Endothelial cell of umbilical vein (primary cell): Measurements from ENCODE around the gene CACNA1B. TPM values are rescaled to one million over a fixed set of nuclear protein-coding genes. Genes with fewer than 3 reads are reported as not detected.

Source experiments
- BruUV-seq: library from RNA; stranded (reverse); fragments of 400-500 nt; replicated peaks from 2 replicates; lab custom pipeline; 2021; lab: Mats Ljungman, UMichigan
- CTCF ChIA-PET: fragments of 300-600, 350-600 bp; sonication (Branson Sonifier 250); formaldehyde crosslinking; loops from one replicate; lab custom pipeline; 2021; ENCODE audit warnings: antibody characterized with exemption, inconsistent platforms; lab: Charles Lee
- POLR2A ChIA-PET: fragments of 300-600, 350-600 bp; sonication (Branson Sonifier 250); formaldehyde crosslinking; loops from one replicate; lab custom pipeline; 2021; ENCODE audit warnings: antibody characterized with exemption, inconsistent platforms; lab: Charles Lee
- DNase-seq: peaks from one replicate; pipeline ENCODE4 v3.0.0-alpha.2; 2011; ENCODE audit warnings: low read depth, low spot score
- FAIRE-seq: peaks from 2 replicates; lab custom pipeline; 2011; peaks lifted over from hg19 to GRCh38; lab: Jason Lieb, UNC
- H2AFZ ChIP-seq: 2 replicates; pipeline ENCODE4 v1.6.0; 2012; ENCODE audit warnings: low read depth, low read length, control low read depth, inconsistent platforms
- H3K27ac ChIP-seq: 2 replicates; pipeline ENCODE4 v1.5.1; 2011; ENCODE audit warnings: low read depth, mild to moderate bottlenecking, control low read depth, low read length, moderate library complexity; ENCODE audit not compliant: insufficient read depth
- H3K27me3 ChIP-seq, 2 experiments: 2 replicates each; pipeline versions ENCODE4 v1.6.0 to v1.6.1; 2011; ENCODE audit warnings: low read length in 2 of 2, mixed read lengths in 1 of 2; ENCODE audit not compliant: control insufficient read depth in 2 of 2, insufficient read depth in 2 of 2
- H3K36me3 ChIP-seq, 2 experiments: 2 replicates in 1 of 2; 3 replicates in 1 of 2; pipeline ENCODE4 v1.5.1; 2011; ENCODE audit warnings: low read length in 2 of 2, mild to moderate bottlenecking in 1 of 2, moderate library complexity in 1 of 2; ENCODE audit not compliant: control insufficient read depth in 2 of 2, insufficient read depth in 2 of 2; ENCODE audit errors: extremely low read depth in 1 of 2
- H3K4me1 ChIP-seq: 3 replicates; pipeline ENCODE4 v1.5.1; 2011; ENCODE audit warnings: mild to moderate bottlenecking, low read length; ENCODE audit not compliant: control insufficient read depth, insufficient read depth; ENCODE audit errors: extremely low read depth
- H3K4me2 ChIP-seq: 2 replicates; pipeline ENCODE4 v1.6.1; 2011; ENCODE audit warnings: low read length, control low read depth, mixed read lengths; ENCODE audit not compliant: insufficient read depth
- H3K4me3 ChIP-seq, 3 experiments: fragments of 200-600 bp in 1 of 3; sonication (generic), shearing (Covaris generic) in 1 of 3; replicated peaks in 1 of 3; 2 replicates each; pipeline ENCODE4 v1.5.1; 2011 to 2016; ENCODE audit warnings: control low read depth in 3 of 3, low read length in 3 of 3, mild to moderate bottlenecking in 2 of 3, inconsistent platforms in 1 of 3, low read depth in 1 of 3, moderate library complexity in 1 of 3; ENCODE audit not compliant: insufficient read depth in 1 of 3
- H3K79me2 ChIP-seq: 2 replicates; pipeline ENCODE4 v1.6.0; 2012; ENCODE audit warnings: low read length, inconsistent platforms; ENCODE audit not compliant: control insufficient read depth, insufficient read depth
- H3K9ac ChIP-seq: replicated peaks from 2 replicates; pipeline ENCODE3; 2011; ENCODE audit warnings: low read length, control low read depth; ENCODE audit not compliant: insufficient read depth; ENCODE audit errors: extremely low read depth
- H3K9me1 ChIP-seq: replicated peaks from 3 replicates; pipeline ENCODE4 v1.6.0; 2011; ENCODE audit warnings: mild to moderate bottlenecking, low read length; ENCODE audit not compliant: control insufficient read depth, insufficient read depth; ENCODE audit errors: extremely low read depth
- H3K9me3 ChIP-seq: replicated peaks from 2 replicates; pipeline ENCODE4 v1.5.1; 2012; ENCODE audit warnings: low read length, inconsistent platforms; ENCODE audit not compliant: control insufficient read depth, insufficient read depth
- H4K20me1 ChIP-seq: replicated peaks from 2 replicates; pipeline ENCODE3; 2011; ENCODE audit warnings: mild to moderate bottlenecking, low read length; ENCODE audit not compliant: control insufficient read depth, insufficient read depth; ENCODE audit errors: extremely low read depth
- EZH2 ChIP-seq: IDR thresholded peaks from 2 replicates; pipeline ENCODE4 v1.6.1; 2012; ENCODE audit warnings: borderline replicate concordance, low read depth, mild to moderate bottlenecking, moderate library complexity, low read length, inconsistent platforms; ENCODE audit not compliant: severe bottlenecking
- GATA2 ChIP-seq: IDR thresholded peaks from 2 replicates; pipeline ENCODE4 v1.7.0; 2011; ENCODE audit warnings: low read depth, mild to moderate bottlenecking, moderate library complexity, mixed read lengths, low read length; ENCODE audit not compliant: insufficient read length, insufficient read depth
- MAX ChIP-seq: IDR thresholded peaks from 2 replicates; pipeline ENCODE4 v1.6.1; 2011; ENCODE audit not compliant: insufficient read depth, insufficient read length
- dilution Hi-C: fragments of 300-500 bp; cut with MboI; formaldehyde crosslinking; loops from one replicate; pipeline ENCODE4 v1.15.0; 2019; ENCODE audit warnings: low sequenced_read_pairs; ENCODE audit not compliant: extremely low pct_ligation_motif_present
- intact Hi-C: fragments of 100-400 bp; cut with micrococcal nuclease; formaldehyde crosslinking; loops from one replicate; pipeline ENCODE4 v1.10.0; 2022
- polyA plus RNA-seq, 4 experiments: library from polyadenylated mRNA; depleted of rRNA in 3 of 4; stranded (reverse) in 3 of 4; unstranded in 1 of 4; fragments of >200 nt; gene quantifications; 2 replicates each; pipeline versions ENCODE4 v1.2.1 to v1.2.3, GENCODE V29; 2011 to 2012; ENCODE audit warnings: missing spikeins in 1 of 4
- total RNA-seq: library from RNA; stranded (reverse); gene quantifications from 2 replicates; pipeline ENCODE4 v1.2.3, GENCODE V29; 2021

CACNA1B gene
- total and polyA plus RNA-seq, 2 donors (not counting 3 experiments of a cell fraction or from before 2014, with no cell fraction given) = 0.11 to 0.41 TPM

- CTCF ChIA-PET = no interaction called here
- dilution Hi-C loops = no loop called here
- TF ChIP-seq MAX = no peak
Measured at GRCh38 chr9:137879566-137880150, 2.1 kb downstream of the CACNA1B start.

GRCh38 chr9:137880160-137880975 is 2.8 kb downstream of the CACNA1B start:
- Histone ChIP-seq H3K9me3 (no peaks in the 10 kb centered on the region), H3K4me1 (no peaks in the 10 kb centered on the region), H2AFZ (no peak overlapping the region), H3K27ac (no peak overlapping the region), H4K20me1 (no peaks in the 10 kb centered on the region), H3K27me3 (peaks cover 0 to 3% of the 10 kb centered on the region in 2 experiments), H3K9ac (no peak overlapping the region), H3K36me3 (no peaks in the 10 kb centered on the region), H3K4me2 (no peak overlapping the region), H3K79me2 (no peaks in the 10 kb centered on the region), H3K4me3 (no peak overlapping the region), H3K9me1 (no peaks in the 10 kb centered on the region)
- DNase-seq (no peak), FAIRE-seq (no peak)
- no TSS peak for BruUV-seq
- dilution Hi-C loops (no loop called here), intact Hi-C loops (no loop called here)
- ChIA-PET POLR2A (no interaction called here), CTCF (no interaction called here)
- TF ChIP-seq GATA2 (no peak), EZH2 (no peak)

More at GRCh38 chr9:137879566-137880150, 2.1 kb downstream of the CACNA1B start:
- Histone ChIP-seq H4K20me1 (no peaks in the 10 kb centered on the region), H3K9me3 (no peaks in the 10 kb centered on the region), H2AFZ (no peak overlapping the region), H3K9me1 (no peaks in the 10 kb centered on the region), H3K9ac (no peak overlapping the region), H3K36me3 (no peaks in the 10 kb centered on the region), H3K27me3 (peaks cover 0 to 3% of the 10 kb centered on the region in 2 experiments), H3K27ac (no peak overlapping the region), H3K4me1 (no peaks in the 10 kb centered on the region), H3K79me2 (no peaks in the 10 kb centered on the region), H3K4me3 (no peak overlapping the region), H3K4me2 (no peak overlapping the region)
- POLR2A ChIA-PET = no interaction called here
- no TSS peak for BruUV-seq
- no peak for FAIRE-seq
- DNase-seq = no peak
- intact Hi-C loops = no loop called here
